HG03025 (cell line): ENCODE data around the gene PSMD11.
"Not testable (repeated sequence)": the region's sequence is repeated elsewhere in the genome, so short reads cannot be mapped to it uniquely, and the experiment has no call there.

ENCODE experiments used
- ATAC-seq: cut with Tn5 transposase; IDR thresholded peaks from one replicate; pipeline ENCODE4 v1.9.1; 2021; ENCODE audit warnings: mild to moderate bottlenecking, moderate library complexity; ENCODE audit not compliant: unreplicated experiment, low FRiP score

Gene PSMD11

GRCh38 chr17:32444301-32445073 is at the start of gene PSMD11:
TSS of gene PSMD11 (plus strand) at chr17:32444510. CDS start at chr17:32444524, 14 bp downstream.
- ATAC-seq: peak; percentile 87

GRCh38 chr17:32396343-32396742 is 48.0 kb upstream of the PSMD11 start:
- no peak for ATAC-seq

GRCh38 chr17:32398946-32399345 is 45.4 kb upstream of the PSMD11 start:
- no peak for ATAC-seq

- not testable (repeated sequence) for ATAC-seq
These were observed 34.2 kb upstream of the PSMD11 start for GRCh38 chr17:32410085-32410484.

- ATAC-seq: no peak
These were observed 17.4 kb upstream of the PSMD11 start for GRCh38 chr17:32426894-32427293.

- no peak for ATAC-seq
These were observed 14.7 kb upstream of the PSMD11 start for GRCh38 chr17:32429598-32429997.

GRCh38 chr17:32440722-32441121 is 3.6 kb upstream of the PSMD11 start:
- ATAC-seq: no peak

GRCh38 chr17:32441886-32442285 is 2.4 kb upstream of the PSMD11 start:
- no peak for ATAC-seq

GRCh38 chr17:32443827-32444300 is 446 bp upstream of the PSMD11 start:
- no peak for ATAC-seq

GRCh38 chr17:32445074-32445415 is 735 bp downstream of the PSMD11 start:
- peak; percentile 9 for ATAC-seq

- no peak for ATAC-seq
These were observed 1.2 kb downstream of the PSMD11 start for GRCh38 chr17:32445497-32445896.

GRCh38 chr17:32445971-32446370 is 1.7 kb downstream of the PSMD11 start:
- ATAC-seq: no peak

- ATAC-seq: no peak
These were observed 2.6 kb downstream of the PSMD11 start for GRCh38 chr17:32446949-32447348.

- ATAC-seq: no peak
These were observed 5.7 kb downstream of the PSMD11 start for GRCh38 chr17:32449963-32450362.

- ATAC-seq: not testable (repeated sequence)
These were observed 6.1 kb downstream of the PSMD11 start for GRCh38 chr17:32450379-32450778.

- ATAC-seq: no peak
These were observed 7.6 kb downstream of the PSMD11 start for GRCh38 chr17:32451879-32452278.

GRCh38 chr17:32452281-32452680 is 8.0 kb downstream of the PSMD11 start:
- ATAC-seq: no peak

GRCh38 chr17:32453370-32453769 is 9.1 kb downstream of the PSMD11 start:
- no peak for ATAC-seq

- ATAC-seq: no peak
These were observed 14.1 kb downstream of the PSMD11 start for GRCh38 chr17:32458371-32458770.

GRCh38 chr17:32460054-32460453 is 15.7 kb downstream of the PSMD11 start:
- no peak for ATAC-seq

- no peak for ATAC-seq
These were observed 17.2 kb downstream of the PSMD11 start for GRCh38 chr17:32461498-32461852.

- ATAC-seq: no peak
These were observed 17.7 kb downstream of the PSMD11 start for GRCh38 chr17:32461853-32462617.
